A549 (cell line): ENCODE data around the gene TMOD2.

Experiments used
- CHD2 ChIP-seq: fragments of 150-350 bp; IDR thresholded peaks from 2 replicates; pipeline ENCODE4 v1.6.1; 2014; ENCODE audit warnings: low read length; ENCODE audit not compliant: partially characterized antibody
- JUN ChIP-seq, 2 experiments: fragments of >200 bp; sonication (Bioruptor Twin); formaldehyde crosslinking; IDR thresholded peaks; 2 replicates in 1 of 2; 3 replicates in 1 of 2; pipeline ENCODE4 v1.6.1; 2016 to 2017
- MAZ ChIP-seq: fragments of 150-350 bp; IDR thresholded peaks from 2 replicates; pipeline ENCODE4 v1.6.1; 2014; ENCODE audit warnings: antibody characterized with exemption, low read depth, low read length, borderline replicate concordance
- PHF8 ChIP-seq: fragments of 200-600 bp; sonication (generic); IDR thresholded peaks from 2 replicates; pipeline ENCODE4 v1.6.1; 2016; ENCODE audit warnings: low read depth, mild to moderate bottlenecking, antibody characterized with exemption, moderate library complexity, borderline replicate concordance
- RAD21 ChIP-seq, 2 experiments: fragments of >200 bp in 1 of 2; sonication (Bioruptor Twin) in 1 of 2; formaldehyde crosslinking in 1 of 2; IDR thresholded peaks in 1 of 2; conservative IDR thresholded peaks in 1 of 2; 2 replicates in 1 of 2; 3 replicates in 1 of 2; pipeline ENCODE4 v1.6.1; 2012 to 2018; ENCODE audit warnings: inconsistent platforms in 1 of 2
- RCOR1 ChIP-seq: fragments of 150-350 bp; IDR thresholded peaks from 2 replicates; pipeline ENCODE4 v1.6.1; 2014; ENCODE audit warnings: antibody characterized with exemption, low read length, low read depth
- TF ChIP-seq, protein P1 (sequence below): IDR thresholded peaks from 2 replicates; pipeline ENCODE4 v1.6.1; 2012
- TF ChIP-seq, protein P2 (sequence below): fragments of 200-600 bp; sonication (generic); IDR thresholded peaks from 2 replicates; pipeline ENCODE4 v1.6.1; 2016; ENCODE audit warnings: antibody characterized with exemption, mild to moderate bottlenecking, moderate library complexity
- TF ChIP-seq, protein P3 (sequence below): fragments of 250-450 bp; sonication (Bioruptor Pico); IDR thresholded peaks from 2 replicates; pipeline ENCODE4 v1.5.0; 2020; ENCODE audit warnings: low read depth, mild to moderate bottlenecking, moderate library complexity
- TF ChIP-seq, protein P4 (sequence below): fragments of >200 bp; sonication (Bioruptor Twin); formaldehyde crosslinking; IDR thresholded peaks from 3 replicates; pipeline ENCODE4 v1.5.1; 2016

DNA sequence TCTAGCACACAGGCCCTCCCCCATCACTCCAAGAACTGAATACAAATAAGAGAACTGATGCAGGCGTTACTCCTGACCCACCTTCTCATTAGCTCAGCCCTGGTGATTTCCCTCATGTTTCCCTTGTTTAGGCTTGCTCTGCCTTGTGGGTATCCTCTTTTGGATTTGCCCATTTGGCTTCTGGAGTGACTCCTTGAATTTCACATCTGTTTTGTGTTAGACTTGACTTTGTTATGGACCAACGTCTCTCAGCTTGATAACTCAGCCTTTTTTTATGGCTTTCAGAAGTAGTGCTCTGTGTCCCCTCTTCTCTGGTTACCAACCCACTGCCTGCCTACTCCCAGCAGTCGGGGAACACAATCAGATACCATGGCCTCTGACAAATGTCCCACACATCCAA lies 66.8 kb downstream of the TMOD2 start:
- TF ChIP-seq RAD21 (conservative IDR thresholded peaks at IDR 0.05 in 1 of 2, IDR thresholded peaks at IDR 0.05 in 1 of 2) (no peak), RCOR1 (no peak), CHD2 (no peak), MAZ (no peak), PHF8 (no peak), JUN (IDR thresholded peaks at IDR 0.05) (no peak)
- TF ChIP-seq, protein P1, sequence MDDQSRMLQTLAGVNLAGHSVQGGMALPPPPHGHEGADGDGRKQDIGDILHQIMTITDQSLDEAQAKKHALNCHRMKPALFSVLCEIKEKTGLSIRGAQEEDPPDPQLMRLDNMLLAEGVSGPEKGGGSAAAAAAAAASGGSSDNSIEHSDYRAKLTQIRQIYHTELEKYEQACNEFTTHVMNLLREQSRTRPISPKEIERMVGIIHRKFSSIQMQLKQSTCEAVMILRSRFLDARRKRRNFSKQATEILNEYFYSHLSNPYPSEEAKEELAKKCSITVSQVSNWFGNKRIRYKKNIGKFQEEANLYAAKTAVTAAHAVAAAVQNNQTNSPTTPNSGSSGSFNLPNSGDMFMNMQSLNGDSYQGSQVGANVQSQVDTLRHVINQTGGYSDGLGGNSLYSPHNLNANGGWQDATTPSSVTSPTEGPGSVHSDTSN, result no peak
- TF ChIP-seq, protein P2, sequence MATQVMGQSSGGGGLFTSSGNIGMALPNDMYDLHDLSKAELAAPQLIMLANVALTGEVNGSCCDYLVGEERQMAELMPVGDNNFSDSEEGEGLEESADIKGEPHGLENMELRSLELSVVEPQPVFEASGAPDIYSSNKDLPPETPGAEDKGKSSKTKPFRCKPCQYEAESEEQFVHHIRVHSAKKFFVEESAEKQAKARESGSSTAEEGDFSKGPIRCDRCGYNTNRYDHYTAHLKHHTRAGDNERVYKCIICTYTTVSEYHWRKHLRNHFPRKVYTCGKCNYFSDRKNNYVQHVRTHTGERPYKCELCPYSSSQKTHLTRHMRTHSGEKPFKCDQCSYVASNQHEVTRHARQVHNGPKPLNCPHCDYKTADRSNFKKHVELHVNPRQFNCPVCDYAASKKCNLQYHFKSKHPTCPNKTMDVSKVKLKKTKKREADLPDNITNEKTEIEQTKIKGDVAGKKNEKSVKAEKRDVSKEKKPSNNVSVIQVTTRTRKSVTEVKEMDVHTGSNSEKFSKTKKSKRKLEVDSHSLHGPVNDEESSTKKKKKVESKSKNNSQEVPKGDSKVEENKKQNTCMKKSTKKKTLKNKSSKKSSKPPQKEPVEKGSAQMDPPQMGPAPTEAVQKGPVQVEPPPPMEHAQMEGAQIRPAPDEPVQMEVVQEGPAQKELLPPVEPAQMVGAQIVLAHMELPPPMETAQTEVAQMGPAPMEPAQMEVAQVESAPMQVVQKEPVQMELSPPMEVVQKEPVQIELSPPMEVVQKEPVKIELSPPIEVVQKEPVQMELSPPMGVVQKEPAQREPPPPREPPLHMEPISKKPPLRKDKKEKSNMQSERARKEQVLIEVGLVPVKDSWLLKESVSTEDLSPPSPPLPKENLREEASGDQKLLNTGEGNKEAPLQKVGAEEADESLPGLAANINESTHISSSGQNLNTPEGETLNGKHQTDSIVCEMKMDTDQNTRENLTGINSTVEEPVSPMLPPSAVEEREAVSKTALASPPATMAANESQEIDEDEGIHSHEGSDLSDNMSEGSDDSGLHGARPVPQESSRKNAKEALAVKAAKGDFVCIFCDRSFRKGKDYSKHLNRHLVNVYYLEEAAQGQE, result no peak
- TF ChIP-seq, protein P3, sequence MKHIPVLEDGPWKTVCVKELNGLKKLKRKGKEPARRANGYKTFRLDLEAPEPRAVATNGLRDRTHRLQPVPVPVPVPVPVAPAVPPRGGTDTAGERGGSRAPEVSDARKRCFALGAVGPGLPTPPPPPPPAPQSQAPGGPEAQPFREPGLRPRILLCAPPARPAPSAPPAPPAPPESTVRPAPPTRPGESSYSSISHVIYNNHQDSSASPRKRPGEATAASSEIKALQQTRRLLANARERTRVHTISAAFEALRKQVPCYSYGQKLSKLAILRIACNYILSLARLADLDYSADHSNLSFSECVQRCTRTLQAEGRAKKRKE (CRISPR knock-in tag), result no peak
- TF ChIP-seq, protein P4, sequence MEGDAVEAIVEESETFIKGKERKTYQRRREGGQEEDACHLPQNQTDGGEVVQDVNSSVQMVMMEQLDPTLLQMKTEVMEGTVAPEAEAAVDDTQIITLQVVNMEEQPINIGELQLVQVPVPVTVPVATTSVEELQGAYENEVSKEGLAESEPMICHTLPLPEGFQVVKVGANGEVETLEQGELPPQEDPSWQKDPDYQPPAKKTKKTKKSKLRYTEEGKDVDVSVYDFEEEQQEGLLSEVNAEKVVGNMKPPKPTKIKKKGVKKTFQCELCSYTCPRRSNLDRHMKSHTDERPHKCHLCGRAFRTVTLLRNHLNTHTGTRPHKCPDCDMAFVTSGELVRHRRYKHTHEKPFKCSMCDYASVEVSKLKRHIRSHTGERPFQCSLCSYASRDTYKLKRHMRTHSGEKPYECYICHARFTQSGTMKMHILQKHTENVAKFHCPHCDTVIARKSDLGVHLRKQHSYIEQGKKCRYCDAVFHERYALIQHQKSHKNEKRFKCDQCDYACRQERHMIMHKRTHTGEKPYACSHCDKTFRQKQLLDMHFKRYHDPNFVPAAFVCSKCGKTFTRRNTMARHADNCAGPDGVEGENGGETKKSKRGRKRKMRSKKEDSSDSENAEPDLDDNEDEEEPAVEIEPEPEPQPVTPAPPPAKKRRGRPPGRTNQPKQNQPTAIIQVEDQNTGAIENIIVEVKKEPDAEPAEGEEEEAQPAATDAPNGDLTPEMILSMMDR, result no peak
